Endothelial cell (in vitro differentiated cells): ENCODE results near the gene HSPA1A. TPM values are rescaled to one million over a fixed set of nuclear protein-coding genes. Genes with fewer than 3 reads are reported as not detected.
"Not testable (repeated sequence)": the region's sequence is repeated elsewhere in the genome, so short reads cannot be mapped to it uniquely, and the experiment has no call there.

Source experiments
- DNase-seq: peaks from one replicate; pipeline ENCODE4 v3.0.0; 2021; ENCODE audit warnings: low spot score
- H3K27ac Mint-ChIP-seq: one replicate; pipeline ENCODE4 v1.8.0; 2021; ENCODE audit warnings: mixed read lengths, inconsistent platforms; ENCODE audit not compliant: unreplicated experiment
- H3K27me3 Mint-ChIP-seq: one replicate; pipeline ENCODE4 v1.8.0; 2021; ENCODE audit warnings: mild to moderate bottlenecking, moderate library complexity, mixed read lengths, inconsistent platforms; ENCODE audit not compliant: unreplicated experiment
- H3K36me3 Mint-ChIP-seq: one replicate; pipeline ENCODE4 v1.8.0; 2021; ENCODE audit warnings: mild to moderate bottlenecking, low read depth, mixed read lengths, inconsistent platforms; ENCODE audit not compliant: unreplicated experiment
- H3K4me1 Mint-ChIP-seq: one replicate; pipeline ENCODE4 v1.8.0; 2021; ENCODE audit warnings: mild to moderate bottlenecking, mixed read lengths, inconsistent platforms; ENCODE audit not compliant: unreplicated experiment
- H3K4me3 Mint-ChIP-seq: one replicate; pipeline ENCODE4 v1.8.0; 2021; ENCODE audit warnings: mild to moderate bottlenecking, mixed read lengths, inconsistent platforms; ENCODE audit not compliant: unreplicated experiment
- H3K9me3 Mint-ChIP-seq: one replicate; pipeline ENCODE4 v1.8.0; 2021; ENCODE audit warnings: mixed read lengths, inconsistent platforms; ENCODE audit not compliant: unreplicated experiment
- total RNA-seq: library from RNA; stranded (reverse); fragmentation: NEBNext Ultra II Directional; extraction: Animal tissue kit (Norgen Biotek cat#: 25700); gene quantifications from one replicate; pipeline ENCODE4 v1.2.1, GENCODE V29; 2021; ENCODE audit not compliant: unreplicated experiment
- TF ChIP-seq, protein P1 (sequence below): fragments of 200-600 bp; sonication (generic); IDR thresholded peaks from one replicate; pipeline ENCODE4 v1.5.0; 2021; ENCODE audit warnings: antibody characterized with exemption; ENCODE audit not compliant: unreplicated experiment

Gene HSPA1A
- total RNA-seq, 1 donor from 2014 or later: 27.2 TPM

DNA sequence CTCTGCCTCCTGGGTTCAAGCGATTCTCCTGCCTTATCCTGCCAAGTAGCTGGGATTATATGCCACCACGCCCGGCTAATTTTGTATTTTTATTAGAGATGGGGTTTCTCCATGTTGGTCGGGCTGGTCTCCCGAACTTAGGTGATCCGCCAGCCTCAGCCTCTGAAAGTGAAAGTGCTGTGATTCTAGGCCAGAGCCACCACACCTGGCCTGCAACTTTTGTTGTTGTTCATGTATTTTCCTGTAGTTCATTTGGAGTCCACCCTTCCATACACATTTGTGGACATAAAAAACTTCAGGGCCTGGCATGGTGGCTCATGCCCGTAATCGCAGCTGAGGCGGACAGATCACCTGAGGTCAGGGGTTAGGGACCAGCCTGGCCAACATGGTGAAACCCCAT is 26.7 kb downstream of the HSPA1A start:
- Mint-ChIP-seq H3K36me3 (peaks cover 11% of the 10 kb centered on the region), H3K9me3 (no peaks in the 10 kb centered on the region), H3K27me3 (no peaks in the 10 kb centered on the region), H3K27ac (no peak overlapping the region), H3K4me3 (no peak overlapping the region), H3K4me1 (peaks cover 6% of the 10 kb centered on the region)
- no peak for DNase-seq
- TF ChIP-seq, protein P1, sequence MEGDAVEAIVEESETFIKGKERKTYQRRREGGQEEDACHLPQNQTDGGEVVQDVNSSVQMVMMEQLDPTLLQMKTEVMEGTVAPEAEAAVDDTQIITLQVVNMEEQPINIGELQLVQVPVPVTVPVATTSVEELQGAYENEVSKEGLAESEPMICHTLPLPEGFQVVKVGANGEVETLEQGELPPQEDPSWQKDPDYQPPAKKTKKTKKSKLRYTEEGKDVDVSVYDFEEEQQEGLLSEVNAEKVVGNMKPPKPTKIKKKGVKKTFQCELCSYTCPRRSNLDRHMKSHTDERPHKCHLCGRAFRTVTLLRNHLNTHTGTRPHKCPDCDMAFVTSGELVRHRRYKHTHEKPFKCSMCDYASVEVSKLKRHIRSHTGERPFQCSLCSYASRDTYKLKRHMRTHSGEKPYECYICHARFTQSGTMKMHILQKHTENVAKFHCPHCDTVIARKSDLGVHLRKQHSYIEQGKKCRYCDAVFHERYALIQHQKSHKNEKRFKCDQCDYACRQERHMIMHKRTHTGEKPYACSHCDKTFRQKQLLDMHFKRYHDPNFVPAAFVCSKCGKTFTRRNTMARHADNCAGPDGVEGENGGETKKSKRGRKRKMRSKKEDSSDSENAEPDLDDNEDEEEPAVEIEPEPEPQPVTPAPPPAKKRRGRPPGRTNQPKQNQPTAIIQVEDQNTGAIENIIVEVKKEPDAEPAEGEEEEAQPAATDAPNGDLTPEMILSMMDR: no peak

DNA sequence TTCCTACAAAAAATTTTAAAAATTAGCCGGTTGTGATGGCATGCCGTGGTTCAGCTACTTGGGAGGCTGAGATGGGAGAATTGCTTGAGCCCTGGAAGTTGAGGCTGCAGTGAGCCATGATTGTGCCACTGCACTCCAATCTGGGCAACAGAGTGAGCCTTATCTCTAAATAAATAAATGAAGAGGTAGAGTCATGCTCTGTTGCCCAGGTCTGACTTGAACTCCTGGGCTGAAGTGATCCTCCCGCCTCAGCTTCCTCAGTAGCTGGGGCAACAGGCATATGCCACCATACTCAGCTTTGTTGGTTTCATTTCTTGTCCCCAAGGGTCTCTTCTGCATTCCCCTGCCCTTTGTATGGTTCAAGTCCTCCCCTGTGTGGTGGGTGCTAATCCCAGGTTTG is 29.2 kb downstream of the HSPA1A start:
- peaks cover under 1% of the 10 kb centered on the region for H3K36me3 Mint-ChIP-seq
- H3K4me3 Mint-ChIP-seq: no peak overlapping the region

DNA sequence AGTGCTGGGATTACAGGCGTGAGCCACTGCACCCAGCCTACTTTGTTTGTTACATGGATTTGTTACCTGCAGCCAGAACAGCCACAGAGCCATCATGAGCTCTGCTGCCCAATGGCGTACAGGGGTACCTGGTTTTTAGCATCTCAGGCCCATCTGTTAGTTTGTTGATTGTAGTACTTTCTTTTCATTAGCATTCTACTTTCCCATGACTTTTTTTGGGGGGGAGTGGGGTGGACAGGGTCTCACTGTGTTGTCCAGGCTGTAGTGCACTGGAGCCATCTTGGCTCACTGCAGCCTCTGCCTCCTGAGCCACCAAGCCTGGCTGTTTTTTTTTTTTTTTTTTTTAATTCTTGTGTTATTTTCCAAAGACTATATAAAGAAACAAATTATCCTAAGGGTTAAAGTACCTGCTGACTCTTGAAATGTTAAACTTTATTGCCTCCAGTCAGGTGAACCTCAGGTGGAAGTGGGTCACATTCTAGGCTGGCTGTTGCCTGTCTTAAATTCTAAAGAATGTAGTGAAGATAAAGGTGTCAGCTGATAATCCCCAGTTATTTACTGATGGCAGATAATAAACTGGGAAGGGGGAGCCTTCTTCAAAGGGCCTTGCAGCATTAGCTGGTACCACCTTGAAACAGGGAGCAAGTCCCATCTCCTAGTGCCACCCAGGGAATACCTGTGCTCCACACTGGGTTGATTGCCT is 32.1 kb downstream of the HSPA1A start:
- no peaks in the 10 kb centered on the region for H3K9me3 Mint-ChIP-seq

More for the DNA sequence above, 29.2 kb downstream of the HSPA1A start:
- no peak for DNase-seq
- Mint-ChIP-seq H3K9me3 (no peaks in the 10 kb centered on the region), H3K27me3 (no peaks in the 10 kb centered on the region), H3K27ac (no peak overlapping the region), H3K4me1 (no peaks in the 10 kb centered on the region)
- TF ChIP-seq, protein P1: no peak

DNA sequence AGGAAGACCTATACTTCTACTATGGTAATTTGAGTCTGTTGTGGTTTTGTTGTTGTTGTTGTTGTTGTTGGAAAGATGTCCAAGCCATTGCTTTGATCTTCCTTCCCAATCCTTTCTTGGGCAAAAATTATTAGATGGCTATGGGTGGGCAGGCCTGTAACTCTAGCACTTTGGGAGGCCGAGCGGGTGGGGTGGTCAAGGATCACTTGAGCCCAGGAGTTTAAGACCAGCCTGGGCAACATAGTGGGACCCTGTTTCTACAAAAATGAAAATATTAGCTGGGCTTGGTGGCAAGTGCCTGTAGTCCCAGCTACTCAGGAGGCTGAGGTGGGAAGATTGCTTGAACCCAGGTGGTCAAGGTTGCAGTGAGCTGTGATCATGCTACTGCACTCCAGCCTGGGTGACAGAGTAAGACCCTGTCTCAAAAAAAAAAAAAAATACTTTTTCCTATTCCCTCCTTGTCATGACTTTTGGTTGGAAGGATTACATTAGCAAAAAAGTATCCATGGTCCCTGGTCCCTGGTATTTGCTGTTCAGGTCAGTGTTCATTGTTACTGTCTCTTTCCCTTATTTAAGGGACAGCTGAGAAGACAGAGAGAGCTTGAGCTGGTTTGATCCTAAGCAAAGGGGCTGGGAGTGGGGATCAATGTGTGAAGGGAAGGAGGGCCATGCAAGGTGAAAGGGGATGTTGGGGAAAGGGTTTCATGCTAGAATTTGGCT is 35.6 kb downstream of the HSPA1A start:
- peaks cover 4% of the 10 kb centered on the region for H3K9me3 Mint-ChIP-seq
- H3K27me3 Mint-ChIP-seq: peaks cover 4% of the 10 kb centered on the region
- no peak for DNase-seq
- H3K4me1 Mint-ChIP-seq: no peaks in the 10 kb centered on the region
- H3K36me3 Mint-ChIP-seq: peaks cover 9% of the 10 kb centered on the region
- H3K27ac Mint-ChIP-seq: no peak overlapping the region
- H3K4me3 Mint-ChIP-seq: no peak overlapping the region
- TF ChIP-seq, protein P1: no peak

More for the DNA sequence above, 32.1 kb downstream of the HSPA1A start:
- H3K27ac Mint-ChIP-seq: no peak overlapping the region
- H3K4me3 Mint-ChIP-seq: no peak overlapping the region
- H3K27me3 Mint-ChIP-seq: peaks cover 4% of the 10 kb centered on the region
- no peak for DNase-seq
- TF ChIP-seq, protein P1: no peak
- peaks cover 4% of the 10 kb centered on the region for H3K36me3 Mint-ChIP-seq
- no peaks in the 10 kb centered on the region for H3K4me1 Mint-ChIP-seq

DNA sequence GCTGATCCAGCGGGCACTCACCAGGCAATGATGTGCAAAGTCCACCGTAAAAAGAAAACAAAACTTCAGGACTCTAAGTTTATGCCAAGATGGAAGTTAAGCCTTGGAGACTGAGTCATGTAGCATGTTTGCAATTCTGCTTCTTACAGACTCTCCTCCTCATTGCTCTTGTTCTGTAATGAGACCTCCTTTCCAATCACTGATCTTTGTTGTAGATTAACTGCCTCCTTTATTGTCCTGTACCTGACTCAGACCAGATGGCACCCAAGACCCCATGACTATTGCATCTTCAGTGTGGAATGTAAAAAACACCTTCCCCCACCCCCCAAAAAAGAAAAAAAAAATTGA is 36.1 kb downstream of the HSPA1A start:
- DNase-seq: no peak
- TF ChIP-seq, protein P1: no peak
- H3K27ac Mint-ChIP-seq: no peak overlapping the region
- H3K9me3 Mint-ChIP-seq: peaks cover 4% of the 10 kb centered on the region
- no peaks in the 10 kb centered on the region for H3K4me1 Mint-ChIP-seq
- H3K36me3 Mint-ChIP-seq: peaks cover 9% of the 10 kb centered on the region
- no peak overlapping the region for H3K4me3 Mint-ChIP-seq
- H3K27me3 Mint-ChIP-seq: peaks cover 4% of the 10 kb centered on the region

DNA sequence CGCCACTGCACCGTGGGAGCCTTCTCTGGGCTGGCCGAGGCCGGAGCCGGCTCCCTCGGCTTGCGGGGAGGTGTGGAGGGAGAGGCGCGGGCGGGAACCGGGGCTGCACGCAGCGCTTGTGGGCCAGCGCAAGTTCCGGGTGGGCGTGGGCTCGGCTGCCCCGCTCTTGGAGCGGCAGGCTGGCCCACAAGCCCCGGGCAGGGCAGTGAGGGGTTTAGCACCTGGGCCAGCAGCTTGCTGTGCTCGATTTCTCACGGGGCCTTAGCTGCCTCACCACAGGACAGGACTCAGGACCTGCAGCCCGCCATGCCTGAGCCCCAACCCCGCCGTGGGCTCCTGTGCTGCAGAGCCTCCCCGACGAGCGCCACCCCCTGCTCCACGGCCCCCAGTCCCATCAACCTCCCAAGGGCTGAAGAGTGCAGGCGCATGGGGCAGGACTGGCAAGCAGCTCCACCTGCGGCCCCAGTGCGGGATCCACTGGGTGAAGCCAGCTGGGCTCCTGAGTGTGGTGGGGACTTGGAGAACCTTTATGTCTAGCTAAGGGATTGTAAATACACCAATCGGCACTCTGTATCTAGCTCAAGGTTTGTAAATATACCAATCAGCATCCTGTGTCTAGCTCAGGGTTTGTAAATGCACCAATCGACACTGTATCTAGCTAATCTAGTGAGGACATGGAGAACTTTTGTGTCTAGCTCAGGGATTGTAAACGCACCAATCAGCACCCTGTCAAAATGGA is 36.8 kb downstream of the HSPA1A start:
- H3K4me1 Mint-ChIP-seq, H3K27me3 Mint-ChIP-seq, H3K9me3 Mint-ChIP-seq, H3K36me3 Mint-ChIP-seq, H3K4me3 Mint-ChIP-seq, DNase-seq, H3K27ac Mint-ChIP-seq: not testable (repeated sequence)

DNA sequence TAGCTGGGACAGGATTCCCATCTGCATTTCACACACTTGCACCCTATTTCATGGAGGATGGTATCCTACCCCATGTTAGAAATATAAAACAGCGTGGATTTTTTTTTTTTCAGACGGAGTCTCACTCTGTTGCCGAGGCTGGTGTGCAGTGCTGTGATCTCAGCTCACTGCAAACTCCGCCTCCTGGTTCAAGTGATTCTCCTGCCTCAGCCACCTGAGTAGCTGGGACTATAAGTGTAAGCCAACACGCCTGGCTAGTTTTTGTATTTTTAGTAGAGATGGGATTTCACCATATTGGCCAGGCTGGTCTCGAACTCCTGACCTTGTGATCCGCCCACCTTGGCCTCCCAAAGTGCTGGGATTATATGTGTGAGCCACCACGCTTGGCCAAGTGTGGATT is 42.4 kb downstream of the HSPA1A start:
- not testable (repeated sequence) for H3K4me3 Mint-ChIP-seq, H3K36me3 Mint-ChIP-seq, H3K27ac Mint-ChIP-seq, H3K9me3 Mint-ChIP-seq, H3K27me3 Mint-ChIP-seq, DNase-seq, H3K4me1 Mint-ChIP-seq
